GM12801 (cell line): ENCODE measurements around the gene LRFN4.

Experiments
- TF ChIP-seq, protein P1 (sequence below): IDR thresholded peaks from one replicate; pipeline ENCODE4 v1.5.1; 2011; ENCODE audit warnings: control low read depth; ENCODE audit not compliant: insufficient read length; ENCODE audit errors: extremely low read depth

Gene LRFN4

GRCh38 chr11:66842501-66842895, 14.4 kb upstream of the LRFN4 start:
- TF ChIP-seq, protein P1, sequence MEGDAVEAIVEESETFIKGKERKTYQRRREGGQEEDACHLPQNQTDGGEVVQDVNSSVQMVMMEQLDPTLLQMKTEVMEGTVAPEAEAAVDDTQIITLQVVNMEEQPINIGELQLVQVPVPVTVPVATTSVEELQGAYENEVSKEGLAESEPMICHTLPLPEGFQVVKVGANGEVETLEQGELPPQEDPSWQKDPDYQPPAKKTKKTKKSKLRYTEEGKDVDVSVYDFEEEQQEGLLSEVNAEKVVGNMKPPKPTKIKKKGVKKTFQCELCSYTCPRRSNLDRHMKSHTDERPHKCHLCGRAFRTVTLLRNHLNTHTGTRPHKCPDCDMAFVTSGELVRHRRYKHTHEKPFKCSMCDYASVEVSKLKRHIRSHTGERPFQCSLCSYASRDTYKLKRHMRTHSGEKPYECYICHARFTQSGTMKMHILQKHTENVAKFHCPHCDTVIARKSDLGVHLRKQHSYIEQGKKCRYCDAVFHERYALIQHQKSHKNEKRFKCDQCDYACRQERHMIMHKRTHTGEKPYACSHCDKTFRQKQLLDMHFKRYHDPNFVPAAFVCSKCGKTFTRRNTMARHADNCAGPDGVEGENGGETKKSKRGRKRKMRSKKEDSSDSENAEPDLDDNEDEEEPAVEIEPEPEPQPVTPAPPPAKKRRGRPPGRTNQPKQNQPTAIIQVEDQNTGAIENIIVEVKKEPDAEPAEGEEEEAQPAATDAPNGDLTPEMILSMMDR: no peak

DNA sequence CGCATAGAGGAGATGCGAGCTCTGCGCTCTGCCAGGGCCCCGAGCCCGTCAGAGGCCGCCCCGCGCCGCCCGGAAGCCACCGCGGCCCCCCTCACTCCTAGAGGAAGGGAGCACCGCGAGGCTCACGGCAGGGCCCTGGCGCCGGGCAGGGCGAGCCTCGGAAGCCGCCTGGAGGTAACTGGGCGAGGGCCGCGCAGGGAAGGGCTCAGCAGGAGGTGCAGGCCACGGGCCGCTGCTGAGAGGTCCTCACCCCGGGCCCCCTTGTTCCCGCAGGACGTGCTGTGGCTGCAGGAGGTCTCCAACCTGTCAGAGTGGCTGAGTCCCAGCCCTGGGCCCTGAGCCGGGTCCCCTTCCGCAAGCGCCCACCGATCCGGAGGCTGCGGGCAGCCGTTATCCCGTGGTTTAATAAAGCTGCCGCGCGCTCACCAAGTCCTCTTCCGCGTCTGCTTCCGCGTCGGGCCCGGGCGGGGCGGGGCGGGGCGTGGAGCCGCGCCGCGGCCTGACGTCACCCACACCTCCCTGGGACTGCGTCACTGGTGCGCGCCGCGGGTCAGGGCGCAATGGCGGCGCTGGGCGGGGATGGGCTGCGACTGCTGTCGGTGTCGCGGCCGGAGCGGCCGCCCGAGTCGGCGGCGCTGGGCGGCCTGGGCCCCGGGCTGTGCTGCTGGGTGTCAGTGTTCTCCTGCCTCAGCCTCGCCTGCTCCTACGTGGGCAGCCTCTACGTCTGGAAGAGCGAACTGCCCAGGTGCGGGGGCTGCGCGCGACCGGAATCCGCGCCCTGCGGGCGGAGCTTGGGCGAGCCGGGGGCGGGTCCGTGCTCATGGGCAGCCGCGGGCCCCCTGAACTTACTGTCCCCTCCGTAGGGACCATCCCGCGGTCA, 13.7 kb upstream of the LRFN4 start, which contains the start of gene RCE1:
Gene RCE1, plus strand, starts transcription at position 546 of the 880 bp plus-strand sequence. Its CDS starts 15 bp downstream, at position 561.
- TF ChIP-seq, protein P1: no peak

- TF ChIP-seq, protein P1: no peak
Observed at GRCh38 chr11:66843776-66844495, 12.9 kb upstream of the LRFN4 start.

- TF ChIP-seq, protein P1: no peak
Observed at GRCh38 chr11:66844496-66845142, 12.2 kb upstream of the LRFN4 start.

DNA sequence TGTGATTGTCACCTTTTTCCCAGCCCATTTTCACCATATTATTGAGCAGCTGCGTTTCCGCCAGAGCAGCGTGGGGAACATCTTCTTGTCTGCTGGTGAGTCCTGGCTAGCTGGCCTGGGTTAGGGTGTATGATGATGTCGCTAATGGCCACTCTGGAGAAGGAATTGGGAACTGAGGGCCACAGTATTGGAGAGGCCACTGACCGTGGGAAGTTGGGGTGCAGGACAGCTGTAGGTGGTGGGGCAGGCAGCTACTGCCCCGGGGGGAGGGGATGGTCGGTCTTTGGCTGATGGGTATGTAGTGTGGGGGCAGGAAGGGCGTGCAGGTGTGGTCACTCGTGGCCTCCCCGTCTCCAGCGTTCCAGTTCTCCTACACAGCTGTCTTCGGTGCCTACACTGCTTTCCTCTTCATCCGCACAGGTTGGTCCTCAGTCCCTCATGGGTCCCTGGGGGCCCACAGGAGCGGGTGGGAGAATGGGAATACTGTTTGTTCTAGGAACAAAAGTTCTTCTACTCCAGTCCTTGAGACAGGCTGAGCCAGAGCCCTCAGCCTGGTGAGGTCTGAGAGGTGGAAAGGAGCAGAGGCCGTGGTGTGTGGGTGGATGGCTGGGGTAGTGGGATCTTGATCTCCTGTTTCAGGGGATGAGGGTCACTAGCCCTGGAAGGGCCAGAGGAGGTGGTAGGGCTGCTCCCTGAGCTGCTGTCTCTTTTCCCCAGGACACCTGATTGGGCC, 11.6 kb upstream of the LRFN4 start:
- TF ChIP-seq, protein P1: no peak

GRCh38 chr11:66845876-66846212, 11.0 kb upstream of the LRFN4 start:
- TF ChIP-seq, protein P1: no peak
